Activated naive CD8-positive, alpha-beta T cell treated with anti-CD3 and anti-CD28 coated beads, Interleukin-2, amount 50 U/mL, for 24 hours (primary cell): ENCODE data around the gene TBC1D8.
A peak's percentile ranks its signal among the peaks of the same experiment; 100 is the strongest.
"Not testable (repeated sequence)": the region's sequence is repeated elsewhere in the genome, so short reads cannot be mapped to it uniquely, and the experiment has no call there.

Source experiments
- ATAC-seq: fragments of 150-1000 bp; cut with Tn5 transposase; one replicate; pipeline ENCODE4 v1.10.0; 2021
- DNase-seq: peaks from one replicate; pipeline ENCODE4 v3.0.0; 2021
- H3K27ac Mint-ChIP-seq: one replicate; pipeline ENCODE4 v1.8.0; 2021; ENCODE audit warnings: mild to moderate bottlenecking, mixed read lengths
- H3K27me3 Mint-ChIP-seq: one replicate; pipeline ENCODE4 v1.8.0; 2021; ENCODE audit warnings: mixed read lengths
- H3K36me3 Mint-ChIP-seq: one replicate; pipeline ENCODE4 v1.8.0; 2021; ENCODE audit warnings: low read depth, mixed read lengths
- H3K4me1 Mint-ChIP-seq: one replicate; pipeline ENCODE4 v1.8.0; 2021; ENCODE audit warnings: mixed read lengths
- H3K4me3 Mint-ChIP-seq: one replicate; pipeline ENCODE4 v1.8.0; 2021; ENCODE audit warnings: mild to moderate bottlenecking, moderate library complexity, mixed read lengths
- H3K9me3 Mint-ChIP-seq: one replicate; pipeline ENCODE4 v1.8.0; 2021; ENCODE audit warnings: mixed read lengths

Gene TBC1D8

GRCh38 chr2:101058386-101058785 lies 92.8 kb downstream of the TBC1D8 start:
- H3K4me3 Mint-ChIP-seq = no peak overlapping the region
- no peaks in the 10 kb centered on the region for H3K36me3 Mint-ChIP-seq
- ATAC-seq (no peak), DNase-seq (no peak)
- no peaks in the 10 kb centered on the region for H3K9me3 Mint-ChIP-seq
- peaks cover 1% of the 10 kb centered on the region for H3K27me3 Mint-ChIP-seq
- no peak overlapping the region for H3K27ac Mint-ChIP-seq
- no peaks in the 10 kb centered on the region for H3K4me1 Mint-ChIP-seq

GRCh38 chr2:101057051-101057933 lies 93.9 kb downstream of the TBC1D8 start:
- Mint-ChIP-seq H3K9me3 (no peaks in the 10 kb centered on the region), H3K36me3 (no peaks in the 10 kb centered on the region), H3K27ac (no peak overlapping the region), H3K4me3 (no peak overlapping the region), H3K27me3 (peaks cover 1% of the 10 kb centered on the region), H3K4me1 (no peaks in the 10 kb centered on the region)
- ATAC-seq = no peak
- DNase-seq = no peak

- Mint-ChIP-seq H3K27me3 (no peaks in the 10 kb centered on the region), H3K27ac (no peak overlapping the region), H3K4me3 (no peak overlapping the region), H3K9me3 (no peaks in the 10 kb centered on the region), H3K4me1 (no peaks in the 10 kb centered on the region), H3K36me3 (no peaks in the 10 kb centered on the region)
- DNase-seq = no peak
- no peak for ATAC-seq
Observed at GRCh38 chr2:101053117-101053516, 98.1 kb downstream of the TBC1D8 start.

- Mint-ChIP-seq H3K27ac (no peak overlapping the region), H3K4me1 (no peaks in the 10 kb centered on the region), H3K4me3 (no peak overlapping the region), H3K9me3 (no peaks in the 10 kb centered on the region), H3K27me3 (no peaks in the 10 kb centered on the region), H3K36me3 (no peaks in the 10 kb centered on the region)
- no peak for ATAC-seq
- DNase-seq = no peak
Observed at GRCh38 chr2:101052147-101052546, 99.0 kb downstream of the TBC1D8 start.

GRCh38 chr2:101050886-101051285 lies 100.3 kb downstream of the TBC1D8 start:
- not testable (repeated sequence) for H3K9me3 Mint-ChIP-seq

GRCh38 chr2:101048756-101049155 lies 102.4 kb downstream of the TBC1D8 start:
- H3K4me3 Mint-ChIP-seq = no peak overlapping the region
- H3K36me3 Mint-ChIP-seq = no peaks in the 10 kb centered on the region
- no peaks in the 10 kb centered on the region for H3K27me3 Mint-ChIP-seq
- ATAC-seq = no peak
- no peak for DNase-seq
- no peaks in the 10 kb centered on the region for H3K9me3 Mint-ChIP-seq
- H3K4me1 Mint-ChIP-seq = no peaks in the 10 kb centered on the region
- H3K27ac Mint-ChIP-seq = no peak overlapping the region

More at GRCh38 chr2:101050886-101051285, 100.3 kb downstream of the TBC1D8 start:
- DNase-seq, H3K27me3 Mint-ChIP-seq, H3K4me3 Mint-ChIP-seq, ATAC-seq, H3K36me3 Mint-ChIP-seq, H3K27ac Mint-ChIP-seq, H3K4me1 Mint-ChIP-seq: not testable (repeated sequence)

- no peak overlapping the region for H3K27ac Mint-ChIP-seq
- H3K4me3 Mint-ChIP-seq = no peak overlapping the region
- H3K36me3 Mint-ChIP-seq = no peaks in the 10 kb centered on the region
- no peaks in the 10 kb centered on the region for H3K27me3 Mint-ChIP-seq
- no peaks in the 10 kb centered on the region for H3K4me1 Mint-ChIP-seq
- no peaks in the 10 kb centered on the region for H3K9me3 Mint-ChIP-seq
- ATAC-seq = no peak
- no peak for DNase-seq
Observed at GRCh38 chr2:101047774-101048173, 103.4 kb downstream of the TBC1D8 start.

GRCh38 chr2:101047075-101047766 lies 104.0 kb downstream of the TBC1D8 start:
- Mint-ChIP-seq H3K27me3 (no peaks in the 10 kb centered on the region), H3K27ac (no peak overlapping the region), H3K36me3 (no peaks in the 10 kb centered on the region), H3K4me1 (no peaks in the 10 kb centered on the region), H3K4me3 (no peak overlapping the region), H3K9me3 (no peaks in the 10 kb centered on the region)
- DNase-seq (no peak), ATAC-seq (no peak)

GRCh38 chr2:101045330-101045729 lies 105.9 kb downstream of the TBC1D8 start:
- no peaks in the 10 kb centered on the region for H3K36me3 Mint-ChIP-seq
- H3K4me3 Mint-ChIP-seq = no peak overlapping the region
- no peaks in the 10 kb centered on the region for H3K4me1 Mint-ChIP-seq
- H3K9me3 Mint-ChIP-seq = no peaks in the 10 kb centered on the region
- H3K27ac Mint-ChIP-seq = no peak overlapping the region
- no peak for DNase-seq
- ATAC-seq = no peak
- H3K27me3 Mint-ChIP-seq = no peaks in the 10 kb centered on the region

GRCh38 chr2:101041413-101041812 lies 109.8 kb downstream of the TBC1D8 start:
- Mint-ChIP-seq H3K36me3 (no peaks in the 10 kb centered on the region), H3K27me3 (no peaks in the 10 kb centered on the region), H3K9me3 (no peaks in the 10 kb centered on the region), H3K27ac (no peak overlapping the region), H3K4me1 (no peaks in the 10 kb centered on the region), H3K4me3 (no peak overlapping the region)
- DNase-seq (no peak), ATAC-seq (no peak)

- DNase-seq (no peak), ATAC-seq (no peak)
- Mint-ChIP-seq H3K27ac (no peak overlapping the region), H3K4me1 (no peaks in the 10 kb centered on the region), H3K27me3 (no peaks in the 10 kb centered on the region), H3K36me3 (no peaks in the 10 kb centered on the region), H3K9me3 (no peaks in the 10 kb centered on the region), H3K4me3 (no peak overlapping the region)
Observed at GRCh38 chr2:101040761-101041160, 110.4 kb downstream of the TBC1D8 start.

- ATAC-seq = no peak
- Mint-ChIP-seq H3K27ac (no peak overlapping the region), H3K9me3 (no peaks in the 10 kb centered on the region), H3K4me1 (no peaks in the 10 kb centered on the region), H3K36me3 (no peaks in the 10 kb centered on the region), H3K27me3 (no peaks in the 10 kb centered on the region), H3K4me3 (no peak overlapping the region)
- no peak for DNase-seq
Observed at GRCh38 chr2:101040072-101040471, 111.1 kb downstream of the TBC1D8 start.

GRCh38 chr2:101038455-101039255 lies 112.5 kb downstream of the TBC1D8 start:
- no peak overlapping the region for H3K4me3 Mint-ChIP-seq
- ATAC-seq (no peak), DNase-seq (peak; percentile 15)

GRCh38 chr2:101037161-101037755 lies 113.9 kb downstream of the TBC1D8 start:
- Mint-ChIP-seq H3K27me3 (no peaks in the 10 kb centered on the region), H3K4me1 (no peaks in the 10 kb centered on the region), H3K36me3 (no peaks in the 10 kb centered on the region), H3K9me3 (no peaks in the 10 kb centered on the region), H3K4me3 (no peak overlapping the region), H3K27ac (no peak overlapping the region)
- DNase-seq = no peak
- ATAC-seq = no peak

More at GRCh38 chr2:101038455-101039255, 112.5 kb downstream of the TBC1D8 start:
- Mint-ChIP-seq H3K4me1 (no peaks in the 10 kb centered on the region), H3K27me3 (no peaks in the 10 kb centered on the region), H3K36me3 (no peaks in the 10 kb centered on the region), H3K27ac (no peak overlapping the region), H3K9me3 (no peaks in the 10 kb centered on the region)
